Measurements from ENCODE around the gene NCK2. TPM values are rescaled to one million over a fixed set of nuclear protein-coding genes. Genes with fewer than 3 reads are reported as not detected.

Gene NCK2
- total RNA-seq, 3 donors from 2014 or later = 52.2 to 66.4 (median 57.6) TPM

DNA sequence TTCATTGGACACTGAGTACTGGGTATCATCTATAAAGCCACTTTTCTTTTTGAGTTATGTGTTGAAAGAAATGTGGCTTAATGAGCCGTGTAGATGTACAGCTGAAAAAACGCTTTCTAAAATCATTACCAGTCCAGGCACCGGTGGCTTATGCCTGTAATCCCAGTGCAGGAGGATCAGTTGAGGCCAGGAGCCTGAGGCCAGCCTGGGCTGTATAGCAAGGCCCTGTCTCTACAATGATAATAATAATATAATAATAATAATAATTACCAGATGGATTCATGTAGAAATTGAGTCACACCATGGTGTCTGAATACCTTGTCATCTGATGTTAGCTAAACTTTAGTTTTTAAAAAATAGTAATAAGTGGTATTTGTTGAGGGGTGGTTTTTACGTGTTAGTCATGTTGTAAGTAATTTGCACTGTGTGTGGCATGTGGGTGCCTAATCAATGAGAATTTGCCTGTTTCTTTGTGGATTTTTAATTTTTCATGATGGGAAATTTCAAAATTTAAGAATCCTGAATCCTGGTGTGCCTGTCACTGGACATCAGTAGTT lies 30.1 kb downstream of the NCK2 start:
- no peak for DNase-seq
- Histone ChIP-seq H3K4me1 (ENCODE audit: low read depth) (peaks cover 7% of the 10 kb centered on the region), H3K36me3 (ENCODE audit: low read depth) (no peaks in the 10 kb centered on the region), H3K4me3 (no peak overlapping the region), H3K9me3 (no peaks in the 10 kb centered on the region)
- ATAC-seq = no peak
- intact Hi-C loops (cut with DNase I, micrococcal nuclease) = no loop called here
- TF ChIP-seq, protein P1, sequence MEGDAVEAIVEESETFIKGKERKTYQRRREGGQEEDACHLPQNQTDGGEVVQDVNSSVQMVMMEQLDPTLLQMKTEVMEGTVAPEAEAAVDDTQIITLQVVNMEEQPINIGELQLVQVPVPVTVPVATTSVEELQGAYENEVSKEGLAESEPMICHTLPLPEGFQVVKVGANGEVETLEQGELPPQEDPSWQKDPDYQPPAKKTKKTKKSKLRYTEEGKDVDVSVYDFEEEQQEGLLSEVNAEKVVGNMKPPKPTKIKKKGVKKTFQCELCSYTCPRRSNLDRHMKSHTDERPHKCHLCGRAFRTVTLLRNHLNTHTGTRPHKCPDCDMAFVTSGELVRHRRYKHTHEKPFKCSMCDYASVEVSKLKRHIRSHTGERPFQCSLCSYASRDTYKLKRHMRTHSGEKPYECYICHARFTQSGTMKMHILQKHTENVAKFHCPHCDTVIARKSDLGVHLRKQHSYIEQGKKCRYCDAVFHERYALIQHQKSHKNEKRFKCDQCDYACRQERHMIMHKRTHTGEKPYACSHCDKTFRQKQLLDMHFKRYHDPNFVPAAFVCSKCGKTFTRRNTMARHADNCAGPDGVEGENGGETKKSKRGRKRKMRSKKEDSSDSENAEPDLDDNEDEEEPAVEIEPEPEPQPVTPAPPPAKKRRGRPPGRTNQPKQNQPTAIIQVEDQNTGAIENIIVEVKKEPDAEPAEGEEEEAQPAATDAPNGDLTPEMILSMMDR (IDR thresholded peaks at IDR 0.05) = no peak

DNA sequence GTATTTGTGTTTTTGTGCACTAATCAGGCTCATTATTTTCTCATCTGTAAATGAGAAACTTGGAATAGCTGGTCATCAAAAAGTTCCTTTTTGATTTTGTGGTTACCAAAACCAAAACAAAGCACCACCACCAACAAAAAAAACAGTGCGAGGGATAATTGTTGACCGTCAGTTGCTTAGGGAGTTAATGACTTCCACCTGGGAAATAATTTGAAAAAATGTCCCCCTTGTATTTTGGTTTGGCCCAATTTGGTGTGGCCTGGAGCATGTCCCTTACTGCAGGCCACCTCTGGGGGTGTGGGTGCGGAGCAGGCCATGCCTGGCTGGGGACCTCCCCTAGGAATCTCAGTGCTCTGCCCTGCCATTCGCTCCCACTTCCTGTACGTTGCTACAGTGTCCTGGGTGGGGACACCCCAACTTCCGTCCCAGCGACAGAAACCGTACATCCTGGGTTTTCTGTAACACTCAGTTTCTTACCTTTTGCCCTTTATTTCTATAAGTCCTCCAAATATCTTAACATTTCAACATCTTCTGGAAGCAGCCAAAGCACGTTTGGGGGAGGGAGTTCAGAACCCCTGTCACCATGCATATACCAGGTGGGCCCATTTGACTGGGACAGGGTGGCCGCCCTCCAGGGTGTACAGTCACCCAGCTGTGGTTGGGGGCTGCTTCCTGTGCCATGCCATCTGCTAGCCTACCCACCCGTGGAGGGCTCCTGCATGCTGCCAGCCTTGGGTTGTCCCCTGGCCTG lies 31.3 kb downstream of the NCK2 start:
- Histone ChIP-seq H3K36me3 (ENCODE audit: low read depth) (no peaks in the 10 kb centered on the region), H3K4me3 (no peak overlapping the region), H3K4me1 (ENCODE audit: low read depth) (peaks cover 13% of the 10 kb centered on the region), H3K9me3 (no peaks in the 10 kb centered on the region)
- TF ChIP-seq, protein P1 (IDR thresholded peaks at IDR 0.05) = no peak
- DNase-seq (peak in 1 of 3 donors; percentile 67), ATAC-seq (peak; percentile 55)
- intact Hi-C loops (cut with DNase I, micrococcal nuclease) = no loop called here

DNA sequence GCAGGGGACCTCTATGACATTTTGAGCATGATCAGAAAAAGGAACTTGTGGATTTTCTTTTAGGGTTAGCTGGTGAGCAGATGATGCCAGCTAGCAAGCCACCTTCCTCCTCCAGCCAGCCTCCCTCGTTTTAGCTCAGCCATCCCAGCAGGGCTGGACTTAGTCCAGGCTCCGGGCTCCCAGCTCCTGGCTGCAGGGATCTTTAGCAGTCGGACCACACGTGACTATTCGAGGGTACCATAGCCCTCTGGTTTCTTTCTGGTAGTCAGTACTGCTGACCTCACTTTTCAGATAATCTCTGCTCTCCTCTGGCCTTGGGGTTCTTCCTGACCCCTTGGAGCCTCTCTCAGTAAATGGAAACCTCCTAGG lies 31.8 kb downstream of the NCK2 start:
- peaks cover 16% of the 10 kb centered on the region for H3K4me1 ChIP-seq (ENCODE audit: low read depth)
- TF ChIP-seq, protein P1 (IDR thresholded peaks at IDR 0.05) = no peak
- DNase-seq = no peak
- no peak overlapping the region for H3K4me3 ChIP-seq
- ATAC-seq = no peak
- intact Hi-C loops (cut with DNase I, micrococcal nuclease) = no loop called here
- H3K36me3 ChIP-seq (ENCODE audit: low read depth) = no peaks in the 10 kb centered on the region
- no peaks in the 10 kb centered on the region for H3K9me3 ChIP-seq

- Histone ChIP-seq H3K4me3 (no peak overlapping the region), H3K9me3 (no peaks in the 10 kb centered on the region), H3K36me3 (ENCODE audit: low read depth) (no peaks in the 10 kb centered on the region), H3K4me1 (ENCODE audit: low read depth) (peaks cover 16% of the 10 kb centered on the region)
- no peak for DNase-seq
- peak; percentile 5 for ATAC-seq
- TF ChIP-seq, protein P1 (IDR thresholded peaks at IDR 0.05) = no peak
- intact Hi-C loops (cut with DNase I, micrococcal nuclease) = no loop called here
Observed at GRCh38 chr2:105777031-105777482, 32.3 kb downstream of the NCK2 start.

GRCh38 chr2:105777506-105778055 lies 32.9 kb downstream of the NCK2 start:
- ATAC-seq = no peak
- Histone ChIP-seq H3K36me3 (ENCODE audit: low read depth) (no peaks in the 10 kb centered on the region), H3K4me1 (ENCODE audit: low read depth) (peaks cover 16% of the 10 kb centered on the region), H3K9me3 (no peaks in the 10 kb centered on the region), H3K4me3 (no peak overlapping the region)
- TF ChIP-seq, protein P1 (IDR thresholded peaks at IDR 0.05) = no peak
- DNase-seq = no peak
- intact Hi-C loops (cut with DNase I, micrococcal nuclease) = no loop called here
